ENCODE results near the gene PPP1R15B. TPM values are rescaled to one million over a fixed set of nuclear protein-coding genes. Genes with fewer than 3 reads are reported as not detected.
A peak's percentile ranks its signal among the peaks of the same experiment; 100 is the strongest.

PPP1R15B gene
- total and polyA plus RNA-seq, 4 donors = 13.0 to 54.0 (median 26.1) TPM

DNA sequence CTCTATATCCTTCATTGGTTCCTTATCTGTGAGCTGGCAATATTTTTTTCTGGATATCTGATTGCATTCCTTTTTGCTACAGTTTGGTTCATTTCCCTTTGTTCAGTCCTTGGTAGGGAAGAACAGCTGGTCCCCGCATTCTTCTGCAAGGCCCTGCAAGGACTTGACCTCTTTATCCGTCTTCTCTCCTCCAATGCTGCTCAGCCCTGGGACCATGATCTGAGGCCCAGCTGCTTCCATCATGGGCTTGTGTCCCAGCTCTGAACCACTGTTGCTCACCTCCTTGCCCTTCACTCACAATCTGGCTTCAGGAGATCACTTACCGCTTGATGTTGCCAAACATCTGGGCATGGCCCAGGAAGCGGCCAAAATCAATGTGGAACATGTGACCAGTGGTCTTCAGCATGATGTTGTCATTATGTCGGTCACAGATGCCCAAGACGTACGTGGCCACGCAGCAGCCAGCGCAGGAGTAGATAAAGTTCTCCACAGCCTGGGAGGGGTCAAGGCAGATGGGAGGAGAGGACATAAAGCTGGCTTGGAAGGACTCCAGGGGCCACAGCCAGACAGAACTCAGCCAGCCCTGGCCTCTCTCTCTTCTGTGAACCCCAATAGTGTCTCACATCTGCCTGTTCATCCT is 22.6 kb upstream of the PPP1R15B start:
- TF ChIP-seq FOXA2 (IDR thresholded peaks at IDR 0.05) (no peak), JUND (IDR thresholded peaks at IDR 0.05) (no peak), FOXA1 (IDR thresholded peaks at IDR 0.05) (no peak), HNF4G (IDR thresholded peaks at IDR 0.05) (no peak), NR2F2 (IDR thresholded peaks at IDR 0.05) (no peak), RXRA (IDR thresholded peaks at IDR 0.05) (no peak), RAD21 (IDR thresholded peaks at IDR 0.05) (no peak), SP1 (IDR thresholded peaks at IDR 0.05) (no peak), GABPA (IDR thresholded peaks at IDR 0.05 in 1 of 2, conservative IDR thresholded peaks at IDR 0.05 in 1 of 2) (no peak), TAF1 (conservative IDR thresholded peaks at IDR 0.05) (no peak)
- TF ChIP-seq, protein P1, sequence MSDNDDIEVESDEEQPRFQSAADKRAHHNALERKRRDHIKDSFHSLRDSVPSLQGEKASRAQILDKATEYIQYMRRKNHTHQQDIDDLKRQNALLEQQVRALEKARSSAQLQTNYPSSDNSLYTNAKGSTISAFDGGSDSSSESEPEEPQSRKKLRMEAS (IDR thresholded peaks at IDR 0.05) = no peak
- TF ChIP-seq, protein P2, sequence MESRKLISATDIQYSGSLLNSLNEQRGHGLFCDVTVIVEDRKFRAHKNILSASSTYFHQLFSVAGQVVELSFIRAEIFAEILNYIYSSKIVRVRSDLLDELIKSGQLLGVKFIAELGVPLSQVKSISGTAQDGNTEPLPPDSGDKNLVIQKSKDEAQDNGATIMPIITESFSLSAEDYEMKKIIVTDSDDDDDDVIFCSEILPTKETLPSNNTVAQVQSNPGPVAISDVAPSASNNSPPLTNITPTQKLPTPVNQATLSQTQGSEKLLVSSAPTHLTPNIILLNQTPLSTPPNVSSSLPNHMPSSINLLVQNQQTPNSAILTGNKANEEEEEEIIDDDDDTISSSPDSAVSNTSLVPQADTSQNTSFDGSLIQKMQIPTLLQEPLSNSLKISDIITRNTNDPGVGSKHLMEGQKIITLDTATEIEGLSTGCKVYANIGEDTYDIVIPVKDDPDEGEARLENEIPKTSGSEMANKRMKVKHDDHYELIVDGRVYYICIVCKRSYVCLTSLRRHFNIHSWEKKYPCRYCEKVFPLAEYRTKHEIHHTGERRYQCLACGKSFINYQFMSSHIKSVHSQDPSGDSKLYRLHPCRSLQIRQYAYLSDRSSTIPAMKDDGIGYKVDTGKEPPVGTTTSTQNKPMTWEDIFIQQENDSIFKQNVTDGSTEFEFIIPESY (IDR thresholded peaks at IDR 0.05) = no peak
- TF ChIP-seq, protein P3, sequence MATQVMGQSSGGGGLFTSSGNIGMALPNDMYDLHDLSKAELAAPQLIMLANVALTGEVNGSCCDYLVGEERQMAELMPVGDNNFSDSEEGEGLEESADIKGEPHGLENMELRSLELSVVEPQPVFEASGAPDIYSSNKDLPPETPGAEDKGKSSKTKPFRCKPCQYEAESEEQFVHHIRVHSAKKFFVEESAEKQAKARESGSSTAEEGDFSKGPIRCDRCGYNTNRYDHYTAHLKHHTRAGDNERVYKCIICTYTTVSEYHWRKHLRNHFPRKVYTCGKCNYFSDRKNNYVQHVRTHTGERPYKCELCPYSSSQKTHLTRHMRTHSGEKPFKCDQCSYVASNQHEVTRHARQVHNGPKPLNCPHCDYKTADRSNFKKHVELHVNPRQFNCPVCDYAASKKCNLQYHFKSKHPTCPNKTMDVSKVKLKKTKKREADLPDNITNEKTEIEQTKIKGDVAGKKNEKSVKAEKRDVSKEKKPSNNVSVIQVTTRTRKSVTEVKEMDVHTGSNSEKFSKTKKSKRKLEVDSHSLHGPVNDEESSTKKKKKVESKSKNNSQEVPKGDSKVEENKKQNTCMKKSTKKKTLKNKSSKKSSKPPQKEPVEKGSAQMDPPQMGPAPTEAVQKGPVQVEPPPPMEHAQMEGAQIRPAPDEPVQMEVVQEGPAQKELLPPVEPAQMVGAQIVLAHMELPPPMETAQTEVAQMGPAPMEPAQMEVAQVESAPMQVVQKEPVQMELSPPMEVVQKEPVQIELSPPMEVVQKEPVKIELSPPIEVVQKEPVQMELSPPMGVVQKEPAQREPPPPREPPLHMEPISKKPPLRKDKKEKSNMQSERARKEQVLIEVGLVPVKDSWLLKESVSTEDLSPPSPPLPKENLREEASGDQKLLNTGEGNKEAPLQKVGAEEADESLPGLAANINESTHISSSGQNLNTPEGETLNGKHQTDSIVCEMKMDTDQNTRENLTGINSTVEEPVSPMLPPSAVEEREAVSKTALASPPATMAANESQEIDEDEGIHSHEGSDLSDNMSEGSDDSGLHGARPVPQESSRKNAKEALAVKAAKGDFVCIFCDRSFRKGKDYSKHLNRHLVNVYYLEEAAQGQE (IDR thresholded peaks at IDR 0.05) = no peak
- TF ChIP-seq, protein P4, sequence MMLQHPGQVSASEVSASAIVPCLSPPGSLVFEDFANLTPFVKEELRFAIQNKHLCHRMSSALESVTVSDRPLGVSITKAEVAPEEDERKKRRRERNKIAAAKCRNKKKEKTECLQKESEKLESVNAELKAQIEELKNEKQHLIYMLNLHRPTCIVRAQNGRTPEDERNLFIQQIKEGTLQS (IDR thresholded peaks at IDR 0.05) = no peak
- peaks cover 2 to 14% (median 7%) of the 10 kb centered on the region in 4 donors for H3K36me3 ChIP-seq (ENCODE audit: control insufficient read depth in 4 of 4, insufficient read depth in 3 of 4, low read depth in 1 of 4, low read length in 3 of 4)
- H3K4me1 ChIP-seq (ENCODE audit: control insufficient read depth in 4 of 4, insufficient read depth in 4 of 4, low read length in 3 of 4) = peaks cover 6 to 17% (median 16%) of the 10 kb centered on the region in 4 donors
- no peak overlapping the region for H3K27ac ChIP-seq (ENCODE audit: low read depth in 1 of 2, low read length in 2 of 2)
- H3K27me3 ChIP-seq (ENCODE audit: control insufficient read depth in 4 of 4, insufficient read depth in 4 of 4, low read length in 3 of 4) = no peaks in the 10 kb centered on the region
- H3K4me3 ChIP-seq (ENCODE audit: low read depth in 1 of 3, low read length in 3 of 3) = no peak overlapping the region
- DNase-seq (ENCODE audit: low spot score) = no peak
- H3K9me3 ChIP-seq (ENCODE audit: control insufficient read depth in 4 of 4, low read length in 3 of 4) = no peaks in the 10 kb centered on the region
- 67% methylated on average over 9 of the region's 9 CpGs for whole genome bisulfite sequencing
- H3K9ac ChIP-seq (ENCODE audit: low read depth in 1 of 2, low read length in 2 of 2) = no peak overlapping the region

DNA sequence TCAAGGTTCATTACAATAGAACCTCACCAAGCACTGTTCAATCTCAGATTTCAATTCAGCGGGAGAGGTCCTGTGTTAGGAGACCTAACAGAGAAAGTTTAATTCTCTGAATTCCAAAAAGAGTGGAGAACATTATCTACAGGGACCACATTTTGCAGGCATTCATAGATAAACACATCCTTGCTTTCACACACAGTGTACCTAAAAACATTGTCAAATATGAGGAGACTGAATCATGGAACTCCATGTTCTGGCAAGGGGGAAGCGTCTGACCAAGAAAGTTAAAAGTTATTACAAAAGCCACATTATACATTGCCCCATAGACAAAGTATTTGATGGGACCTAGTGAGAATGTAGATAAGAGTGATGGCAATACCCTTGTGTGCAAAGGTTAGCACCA is 21.1 kb upstream of the PPP1R15B start:
- H3K27ac ChIP-seq (ENCODE audit: low read depth in 1 of 2, low read length in 2 of 2) = no peak overlapping the region
- no peak overlapping the region for H3K4me3 ChIP-seq (ENCODE audit: low read depth in 1 of 3, low read length in 3 of 3)
- peaks cover 0 to 14% (median 6%) of the 10 kb centered on the region in 4 donors for H3K36me3 ChIP-seq (ENCODE audit: control insufficient read depth in 4 of 4, insufficient read depth in 3 of 4, low read depth in 1 of 4, low read length in 3 of 4)
- peaks cover 6 to 17% (median 16%) of the 10 kb centered on the region in 4 donors for H3K4me1 ChIP-seq (ENCODE audit: control insufficient read depth in 4 of 4, insufficient read depth in 4 of 4, low read length in 3 of 4)
- DNase-seq (ENCODE audit: low spot score) = no peak
- peak overlapping the region in 1 of 2 donors; percentile 2 for H3K9ac ChIP-seq (ENCODE audit: low read depth in 1 of 2, low read length in 2 of 2)
- no peaks in the 10 kb centered on the region for H3K9me3 ChIP-seq (ENCODE audit: control insufficient read depth in 4 of 4, low read length in 3 of 4)
- no peak for TF ChIP-seq RAD21 (IDR thresholded peaks at IDR 0.05)
- TF ChIP-seq FOXA2 (IDR thresholded peaks at IDR 0.05) = no peak
- WGBS = 97% methylated on average over 2 of the region's 2 CpGs
- H3K27me3 ChIP-seq (ENCODE audit: control insufficient read depth in 4 of 4, insufficient read depth in 4 of 4, low read length in 3 of 4) = no peaks in the 10 kb centered on the region
